ENCODE results near the gene IL12RB1. TPM values are rescaled to one million over a fixed set of nuclear protein-coding genes. Genes with fewer than 3 reads are reported as not detected.

The IL12RB1 gene
- total and polyA plus RNA-seq, 2 of the 8 experiments (the other 6 are each of a cell fraction or from before 2014, with no cell fraction given) = 0.03 TPM; not detected in 1

DNA sequence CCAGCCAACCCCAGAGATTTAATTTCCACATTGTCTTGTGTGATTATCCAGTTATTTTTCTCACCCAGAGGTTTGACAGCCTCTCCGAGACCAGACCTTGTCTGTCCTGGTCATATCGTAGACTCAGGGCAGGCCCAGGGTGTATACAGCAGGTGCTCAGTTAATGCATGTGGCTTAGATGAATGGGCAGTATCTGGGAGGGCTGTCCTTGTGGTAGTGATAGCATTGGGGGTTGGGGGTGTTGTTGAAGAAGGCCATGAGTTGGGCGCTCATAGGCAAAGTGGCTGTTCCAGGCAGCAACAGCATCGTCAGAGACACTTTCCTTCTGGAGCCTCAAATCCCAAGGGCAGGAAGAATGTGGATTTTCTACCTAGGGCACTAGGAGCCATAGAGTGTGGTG, 27.7 kb upstream of the IL12RB1 start:
- no peak overlapping the region for H3K4me2 ChIP-seq (ENCODE audit: insufficient read depth in 1 of 2, low read depth in 2 of 2, low read length in 2 of 2)
- no peak overlapping the region for H3K23ac ChIP-seq (ENCODE audit: insufficient read length)
- H2BK120ac ChIP-seq (replicated peaks; ENCODE audit: low read depth, low read length) = no peak overlapping the region
- peaks cover 16% of the 10 kb centered on the region for H3K23me2 ChIP-seq (ENCODE audit: low read depth, low read length)
- FAIRE-seq = no peak
- no peaks in the 10 kb centered on the region for H3K36me3 ChIP-seq (ENCODE audit: control insufficient read depth in 2 of 4, insufficient read depth in 4 of 4, low read length in 3 of 4)
- H4K5ac ChIP-seq (ENCODE audit: insufficient read length, low read depth, low read length) = no peak overlapping the region
- no peak overlapping the region for H3K14ac ChIP-seq (ENCODE audit: insufficient read length)
- CTCF ChIA-PET (ENCODE audit: partially characterized antibody) = interaction anchor here (1.3 to 4.1 kb wide), 4 partner anchors 51 to 139 kb away, joined by 3 to 26 read pairs (median 6); no protein-coding TSS in a partner anchor
- no peak overlapping the region for H2AFZ ChIP-seq (ENCODE audit: low read length)
- POLR2A ChIA-PET (ENCODE audit: partially characterized antibody) = no interaction called here
- no peak overlapping the region for H3K4me3 ChIP-seq (ENCODE audit: extremely low read depth in 1 of 4, insufficient read depth in 2 of 4, low read depth in 3 of 4, low read length in 4 of 4)
- peaks cover 0 to 3% (median 2%) of the 10 kb centered on the region in 4 experiments; a peak in 3 of 7 replicates for H3K27me3 ChIP-seq (replicated peaks in 1 of 4; ENCODE audit: control insufficient read depth in 3 of 4, extremely low read depth in 1 of 4, insufficient read depth in 3 of 4, low read length in 3 of 4)
- H2BK20ac ChIP-seq (ENCODE audit: low read length) = no peak overlapping the region
- H3K9me3 ChIP-seq (ENCODE audit: insufficient read depth in 2 of 2, low read depth in 1 of 2, low read length in 1 of 2) = no peaks in the 10 kb centered on the region
- peaks cover 0 to 5% of the 10 kb centered on the region in 2 experiments; a peak in 1 of 4 replicates for H3K79me2 ChIP-seq (ENCODE audit: control insufficient read depth in 1 of 2, insufficient read depth in 2 of 2, low read length in 2 of 2)
- no peak overlapping the region for H2BK15ac ChIP-seq (ENCODE audit: low read length)
- H3K18ac ChIP-seq (ENCODE audit: extremely low read depth, low read length) = no peak overlapping the region
- DNase-seq (ENCODE audit: low read depth in 1 of 2, low spot score in 2 of 2) = no peak
- H3K4me1 ChIP-seq (replicated peaks in 1 of 4; ENCODE audit: control insufficient read depth in 3 of 4, insufficient read depth in 4 of 4, low read length in 3 of 4) = peaks cover 3 to 17% (median 7%) of the 10 kb centered on the region in 4 experiments
- 93% methylated on average over 4 of the region's 4 CpGs; no CpG with 5 or more reads in 1 of the 2 experiments for WGBS, 2 experiments (ENCODE audit: extremely low coverage in 1 of 2, insufficient coverage in 1 of 2, insufficient read length in 1 of 2, insufficient replicate concordance in 2 of 2, low coverage in 1 of 2, low lambda C conversion rate in 2 of 2, missing lambda C conversion rate in 1 of 2)
- H3K27ac ChIP-seq (ENCODE audit: low read depth, low read length) = no peak overlapping the region
- H3K79me1 ChIP-seq (ENCODE audit: low read depth, low read length) = 0 out of 2 replicates have a peak, but pooled peaks cover 5% of the 10 kb centered on the region
- H2AK5ac ChIP-seq (ENCODE audit: low read depth, low read length) = no peak overlapping the region
- H3K56ac ChIP-seq (replicated peaks; ENCODE audit: insufficient read length, low read depth, low read length) = no peak overlapping the region
- no peak overlapping the region for H3K4ac ChIP-seq (replicated peaks; ENCODE audit: insufficient read length, low read depth, low read length)
- H4K20me1 ChIP-seq (replicated peaks in 1 of 2; ENCODE audit: control insufficient read depth in 1 of 2, insufficient read depth in 2 of 2, low read length in 2 of 2) = peaks cover 0 to 3% of the 10 kb centered on the region in 2 experiments
- TF ChIP-seq BCL11A (IDR thresholded peaks at IDR 0.05; ENCODE audit: low read depth in 2 of 2, low read length in 2 of 2) = no peak
- no peak for TF ChIP-seq JUND (IDR thresholded peaks at IDR 0.05; ENCODE audit: low read length)
- no peak for TF ChIP-seq SAP30 (IDR thresholded peaks at IDR 0.05; ENCODE audit: insufficient read depth, insufficient replicate concordance, low read length)
- no peak for TF ChIP-seq TAF7 (optimal IDR thresholded peaks at IDR 0.05; ENCODE audit: borderline replicate concordance, low read depth, low read length)
- TF ChIP-seq HDAC6 (IDR thresholded peaks at IDR 0.05; ENCODE audit: low read depth, low read length) = no peak
- no peak overlapping the region for H4K91ac ChIP-seq (replicated peaks; ENCODE audit: insufficient read length, low read length)
- H4K8ac ChIP-seq (ENCODE audit: extremely low read depth, insufficient read depth, low read length) = no peak overlapping the region
- H2BK12ac ChIP-seq (ENCODE audit: low read depth, low read length) = no peak overlapping the region
- H3K9ac ChIP-seq (replicated peaks in 1 of 4; ENCODE audit: extremely low read depth in 1 of 4, low read depth in 3 of 4, low read length in 3 of 4) = no peak overlapping the region
- H2BK5ac ChIP-seq (ENCODE audit: low read depth, low read length) = no peak overlapping the region
